ENCODE data around the gene USP6NL.
"Not testable (repeated sequence)": the region's sequence is repeated elsewhere in the genome, so short reads cannot be mapped to it uniquely, and the experiment has no call there.

Gene USP6NL

DNA sequence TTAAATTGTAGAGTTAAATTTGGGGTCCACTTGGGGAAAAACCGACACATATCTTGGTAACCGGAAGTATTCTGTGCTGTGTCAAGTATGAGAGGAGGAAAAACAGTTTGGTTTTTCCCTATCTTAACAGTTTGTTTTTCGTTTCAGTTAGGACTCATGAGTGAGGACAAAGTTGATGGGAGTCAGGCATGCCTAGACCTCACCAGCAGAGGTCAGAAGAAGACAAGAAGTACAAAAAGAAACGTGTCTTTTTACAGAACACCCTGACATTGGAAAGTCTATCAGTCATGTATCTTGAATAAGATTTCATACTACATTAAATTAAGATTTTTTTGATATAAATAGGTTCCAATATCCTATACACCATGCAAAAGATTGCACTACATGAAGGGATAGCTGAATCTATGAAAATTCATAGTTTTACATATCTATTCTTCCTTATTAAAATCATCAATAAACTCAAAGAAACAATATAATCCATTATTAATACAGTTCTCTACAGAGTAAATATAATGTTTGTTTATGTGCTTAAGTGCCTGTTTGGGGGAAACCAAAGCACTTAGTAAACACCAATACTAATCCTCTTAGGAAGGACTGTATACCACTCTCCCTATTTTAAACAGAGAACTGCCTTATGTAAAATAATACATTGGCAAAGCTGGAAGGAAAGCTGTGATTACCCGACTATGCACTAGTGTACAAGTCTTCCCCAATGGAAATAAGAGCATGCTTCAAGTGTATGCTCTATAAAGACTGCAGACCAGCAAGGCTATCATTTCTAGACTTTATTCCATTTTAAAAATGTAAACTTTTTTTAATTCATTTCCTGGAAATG, 95.6 kb downstream of the USP6NL start:
- DNase-seq (ENCODE audit: low read depth, low spot score) = peak; percentile 14

DNA sequence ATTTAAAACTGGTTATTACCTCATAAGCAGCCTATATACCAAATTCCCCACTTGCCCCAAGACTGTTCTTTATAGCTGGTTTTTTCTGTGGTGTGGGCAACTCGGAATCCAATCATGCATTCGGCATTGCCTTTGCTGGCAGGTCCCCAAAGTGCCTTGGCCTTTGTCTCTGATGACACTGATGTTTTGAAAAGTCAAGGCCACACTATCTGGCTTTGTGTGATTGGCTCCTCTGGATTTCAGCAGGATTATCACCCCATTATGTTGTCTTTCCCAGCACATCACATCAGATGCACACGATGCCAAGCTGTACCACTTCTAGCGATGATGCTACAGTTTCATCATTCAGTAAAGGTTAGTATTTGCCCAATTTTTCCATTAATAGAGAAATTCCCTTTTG, 97.7 kb downstream of the USP6NL start:
- no peak for DNase-seq (ENCODE audit: low read depth, low spot score)

DNA sequence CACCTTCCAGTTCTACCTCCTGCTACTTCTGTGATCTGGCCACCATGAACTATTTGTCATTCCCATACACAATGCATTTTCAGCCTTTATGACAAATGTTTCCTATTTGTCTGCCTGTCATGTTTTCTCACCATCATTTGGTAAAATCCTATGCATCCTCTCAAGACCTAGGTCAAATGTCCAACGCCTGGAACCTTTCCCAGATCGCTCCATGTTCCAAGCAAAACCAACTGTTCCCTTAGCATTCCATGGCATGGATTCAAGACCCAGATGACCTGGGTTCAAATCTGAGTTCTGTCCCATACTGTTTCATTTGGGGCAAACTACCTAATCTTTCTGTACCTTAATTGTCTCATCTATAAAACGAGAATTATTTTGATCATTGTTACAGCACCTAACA, 98.9 kb downstream of the USP6NL start:
- no peak for DNase-seq (ENCODE audit: low read depth, low spot score)

DNA sequence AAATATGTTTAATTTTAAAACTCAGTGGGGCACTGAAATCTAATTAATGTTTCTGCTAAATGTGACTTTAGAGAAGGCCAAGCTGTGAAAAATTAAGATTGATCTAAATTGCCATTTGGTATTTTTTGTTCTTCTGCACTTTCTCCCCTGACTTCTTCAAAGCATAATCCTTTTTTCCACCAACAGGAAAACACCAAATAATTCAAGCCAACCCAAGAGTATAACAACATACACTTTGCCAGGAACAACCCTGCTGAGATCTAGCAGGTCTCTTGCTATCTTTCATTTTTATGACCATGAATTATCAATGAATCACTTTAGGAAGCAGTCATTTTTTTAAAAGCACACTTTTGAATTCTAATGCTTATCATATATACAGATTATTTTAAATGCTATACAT, 100.1 kb downstream of the USP6NL start:
- no peak for DNase-seq (ENCODE audit: low read depth, low spot score)

DNA sequence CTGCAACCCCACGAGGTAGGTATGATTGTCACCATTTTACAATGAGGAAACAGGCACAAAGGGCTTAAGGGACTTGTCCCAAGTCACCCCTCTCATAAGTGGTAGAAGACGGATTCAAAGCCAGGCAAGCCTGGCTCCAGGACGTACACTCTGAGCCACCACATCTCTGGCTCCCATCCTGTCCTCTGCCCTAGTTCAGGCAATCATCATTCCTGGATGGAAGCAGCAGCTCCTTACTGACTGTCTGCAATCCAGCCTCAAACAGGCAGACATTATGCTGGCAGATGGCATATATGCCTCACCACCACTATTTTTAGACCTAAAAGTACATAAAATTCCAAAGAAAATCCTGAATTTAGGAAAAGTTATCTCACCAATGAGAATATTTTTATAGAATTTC, 100.7 kb downstream of the USP6NL start:
- no peak for DNase-seq (ENCODE audit: low read depth, low spot score)

DNA sequence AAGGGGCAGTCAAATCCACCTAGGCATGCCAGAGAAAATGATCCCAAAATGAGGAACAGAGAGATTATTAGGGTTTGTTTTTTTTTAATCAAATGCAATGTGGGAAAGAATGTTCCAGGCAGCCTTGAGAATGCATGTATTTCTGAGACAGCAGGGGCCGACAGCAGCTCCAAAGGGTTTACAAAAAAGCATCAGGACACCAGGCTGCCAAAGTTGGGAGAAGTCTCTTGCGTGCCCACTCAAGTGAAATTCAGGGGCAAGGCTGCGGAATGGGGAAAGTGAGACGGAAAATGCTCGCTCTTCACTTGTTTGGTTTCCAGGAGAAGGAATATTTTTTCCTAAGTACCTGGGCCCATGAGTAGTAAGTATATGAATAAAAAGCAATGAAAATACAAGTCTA, 101.2 kb downstream of the USP6NL start:
- no peak for DNase-seq (ENCODE audit: low read depth, low spot score)

DNA sequence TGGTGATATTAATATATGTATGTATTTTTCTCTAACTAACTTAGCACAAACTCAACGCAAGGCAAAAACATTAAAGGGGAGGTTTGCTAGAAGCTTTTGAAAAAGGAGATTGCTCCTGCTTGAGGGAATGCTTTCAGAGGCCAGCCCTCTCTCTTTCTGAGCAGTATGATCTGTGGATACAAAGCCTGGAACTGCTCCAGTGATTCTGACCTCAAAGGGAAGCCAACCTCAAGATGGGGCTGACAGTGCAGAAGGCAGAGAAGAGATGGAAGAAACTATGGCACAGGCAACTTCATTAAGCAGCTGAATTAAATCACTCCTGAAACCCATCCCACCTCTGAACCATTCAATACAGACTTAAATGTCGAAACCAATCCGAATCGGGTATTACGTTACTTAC, 102.4 kb downstream of the USP6NL start:
- no peak for DNase-seq (ENCODE audit: low read depth, low spot score)

DNA sequence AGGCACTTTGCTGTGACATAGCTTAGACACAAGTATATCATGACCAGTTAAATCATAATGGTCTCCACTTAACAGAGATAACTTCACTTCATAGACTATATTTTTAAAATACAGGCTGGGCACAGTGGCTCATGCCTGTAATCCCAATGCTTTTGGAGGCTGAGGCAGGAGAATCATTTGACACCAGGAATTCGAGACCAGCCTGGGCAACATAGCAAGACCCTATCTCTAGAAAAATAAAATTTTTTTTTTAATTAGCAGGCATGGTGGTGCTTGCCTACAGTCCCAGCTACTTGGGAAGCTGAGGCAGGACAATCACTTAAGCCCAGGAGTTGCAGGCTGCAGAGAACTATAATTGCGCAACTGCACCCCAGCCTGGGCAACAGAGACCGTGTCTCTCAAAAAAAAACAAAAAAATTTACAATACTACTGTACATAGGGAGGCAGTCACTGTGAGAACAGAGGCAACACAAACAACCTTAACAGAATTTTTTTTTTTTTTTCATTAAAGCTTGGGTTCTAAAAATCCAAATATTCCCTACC, 105.1 kb downstream of the USP6NL start:
- DNase-seq (ENCODE audit: low read depth, low spot score) = no peak

DNA sequence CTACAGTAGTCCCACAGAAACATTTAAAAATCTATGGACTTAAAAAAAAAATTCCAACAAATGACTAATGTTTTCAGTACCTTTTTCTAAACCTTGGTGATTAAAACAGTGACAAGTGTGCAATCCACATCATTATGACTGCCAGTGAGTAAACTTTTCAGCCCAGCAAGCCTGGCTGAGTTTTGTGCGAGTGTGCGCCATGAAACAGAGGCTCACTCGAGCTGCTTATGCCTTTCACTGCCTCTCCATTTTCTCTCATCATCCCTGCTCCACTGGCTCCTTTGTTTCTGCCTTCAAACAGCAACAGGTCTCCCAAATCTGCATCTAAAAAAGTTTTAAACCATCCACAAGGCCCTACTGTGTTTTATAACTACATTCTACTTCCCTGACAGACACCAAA, 105.8 kb downstream of the USP6NL start:
- no peak for DNase-seq (ENCODE audit: low read depth, low spot score)

DNA sequence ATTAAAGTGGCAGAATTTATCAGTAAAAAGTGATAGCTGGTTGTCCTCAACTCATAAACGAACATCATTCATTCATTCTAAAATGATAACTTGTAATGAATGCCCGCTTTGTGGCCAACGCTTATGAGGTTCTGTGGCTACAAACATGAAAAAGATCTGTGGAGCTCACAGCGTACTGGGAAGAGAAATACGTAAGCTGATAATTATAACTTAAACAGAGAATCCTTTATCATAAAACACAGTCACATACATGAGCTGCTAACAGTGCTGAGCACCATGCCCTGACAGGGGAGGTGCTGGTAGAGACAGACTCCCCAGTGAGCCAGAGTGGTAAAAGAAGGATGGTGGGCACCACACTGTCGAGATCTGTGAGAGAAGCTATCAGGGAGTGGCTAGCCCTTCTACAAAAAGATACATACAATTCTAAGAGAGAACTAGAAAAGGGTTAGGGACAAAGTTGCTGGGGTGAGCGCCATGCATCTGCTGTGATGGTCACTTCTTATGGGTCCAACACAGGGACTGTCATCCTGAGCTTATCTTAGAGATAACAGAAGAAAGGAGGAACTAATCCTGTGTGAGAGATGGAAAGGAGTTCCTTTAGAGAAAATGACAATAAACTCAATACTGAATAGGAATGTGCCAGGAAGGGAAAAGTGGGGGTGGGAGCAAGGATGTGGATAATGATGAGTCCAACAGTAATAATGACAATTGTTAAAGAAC, 106.7 kb downstream of the USP6NL start:
- no peak for DNase-seq (ENCODE audit: low read depth, low spot score)

DNA sequence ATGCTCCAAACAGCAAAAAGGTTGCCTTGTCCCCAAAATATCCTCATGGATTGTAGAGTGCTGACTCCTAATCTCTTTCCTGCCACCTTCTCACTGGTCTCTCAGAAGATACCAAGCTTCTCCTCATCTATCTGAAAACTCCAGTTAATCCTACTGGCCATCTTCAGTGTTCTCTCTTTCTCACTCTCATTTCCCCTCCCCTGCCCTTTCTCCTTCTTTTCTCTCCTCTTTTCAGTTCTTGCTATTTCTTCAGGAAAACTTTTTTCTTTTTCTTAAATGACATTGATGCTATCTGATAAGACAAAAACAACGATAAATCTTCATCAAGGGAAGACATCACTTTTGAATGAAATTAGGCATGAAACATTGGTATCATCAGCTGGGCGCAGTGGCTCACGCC, 109.8 kb downstream of the USP6NL start:
- DNase-seq (ENCODE audit: low read depth, low spot score) = no peak

DNA sequence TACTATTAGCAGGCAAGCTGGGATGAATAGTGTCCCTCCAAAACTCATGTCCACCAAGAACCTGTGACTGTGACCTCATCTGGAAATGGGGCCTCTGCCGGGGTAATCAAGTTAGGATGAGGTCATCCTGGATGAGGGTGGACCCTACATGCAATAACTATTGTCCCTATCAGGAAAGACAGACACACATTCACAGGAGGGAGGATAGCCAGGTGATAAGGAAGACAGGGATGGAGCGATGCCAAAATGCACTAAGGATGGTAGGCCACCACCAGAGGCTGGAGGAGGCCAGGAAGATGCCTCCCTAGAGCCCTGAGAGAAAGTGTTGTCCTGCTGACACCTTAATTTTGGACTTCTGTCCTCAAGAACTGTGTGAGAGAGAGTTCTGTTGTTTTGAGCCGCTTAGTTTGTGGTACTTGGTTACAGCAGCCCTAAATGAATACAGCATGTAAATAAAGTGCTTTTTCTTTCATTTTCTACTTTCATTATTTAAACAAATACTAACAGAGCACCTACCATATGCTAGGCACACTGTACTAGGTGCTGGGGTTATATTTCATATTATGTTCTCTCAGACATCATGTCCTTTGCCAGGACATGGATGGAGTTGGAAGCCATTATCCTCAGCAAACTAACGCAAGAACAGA, 111.9 kb downstream of the USP6NL start:
- no peak for DNase-seq (ENCODE audit: low read depth, low spot score)

DNA sequence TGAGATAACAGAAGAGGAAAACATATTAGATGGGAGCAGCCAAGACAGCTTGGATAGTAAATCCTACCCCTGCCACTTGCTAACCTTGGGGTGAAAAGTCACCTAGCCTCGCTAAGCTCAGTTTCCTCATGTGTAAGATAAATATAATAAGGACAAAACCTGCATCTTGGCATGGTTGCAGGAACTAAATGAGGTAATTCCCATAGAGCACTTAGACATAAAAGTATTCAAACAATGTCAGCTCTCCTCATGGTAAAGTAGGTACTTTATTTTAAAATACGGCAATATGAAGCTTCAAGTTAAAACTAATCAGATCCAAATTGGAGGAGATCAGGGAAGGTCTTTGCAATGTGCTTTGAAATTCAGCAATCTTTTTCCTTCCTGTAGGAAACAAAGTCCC, 113.1 kb downstream of the USP6NL start:
- no peak for DNase-seq (ENCODE audit: low read depth, low spot score)

DNA sequence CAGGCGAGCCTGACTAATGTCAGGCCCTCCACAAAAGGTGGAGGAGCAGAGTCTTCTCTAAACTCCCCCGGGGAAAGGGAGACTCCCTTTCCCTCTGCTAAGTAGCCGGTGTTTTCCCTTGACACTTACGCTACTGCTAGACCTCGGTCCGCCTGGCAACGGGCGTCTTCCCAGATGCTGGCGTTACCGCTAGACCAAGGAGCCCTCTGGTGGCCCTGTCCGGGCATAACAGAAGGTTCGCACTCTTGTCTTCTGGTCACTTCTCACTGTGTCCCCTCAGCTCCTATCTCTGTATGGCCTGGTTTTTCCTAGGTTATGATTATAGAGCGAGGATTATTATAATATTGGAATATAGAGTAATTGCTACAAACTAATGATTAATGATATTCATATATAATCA, 116.5 kb downstream of the USP6NL start:
- DNase-seq (ENCODE audit: low read depth, low spot score) = not testable (repeated sequence)

DNA sequence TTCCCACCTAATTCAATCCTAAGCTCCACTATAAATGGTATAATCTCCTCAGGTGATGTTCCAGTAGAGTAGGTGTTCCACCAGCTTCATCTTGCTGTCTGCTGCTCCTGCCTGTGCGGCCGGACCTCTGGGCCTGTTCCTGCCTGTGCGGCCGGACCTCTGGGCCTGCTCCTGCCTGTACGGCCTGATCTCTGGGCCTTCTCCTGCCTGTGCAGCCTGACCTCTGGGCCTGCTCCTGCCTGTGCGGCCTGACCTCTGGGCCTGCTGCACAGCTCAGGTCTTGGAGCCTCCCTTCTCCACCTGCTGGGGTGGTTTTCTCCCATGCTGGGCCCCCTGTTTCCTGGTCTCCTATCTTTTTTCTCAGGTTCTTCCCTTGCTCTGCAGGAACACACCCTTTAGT, 117.8 kb downstream of the USP6NL start:
- DNase-seq (ENCODE audit: low read depth, low spot score) = no peak

DNA sequence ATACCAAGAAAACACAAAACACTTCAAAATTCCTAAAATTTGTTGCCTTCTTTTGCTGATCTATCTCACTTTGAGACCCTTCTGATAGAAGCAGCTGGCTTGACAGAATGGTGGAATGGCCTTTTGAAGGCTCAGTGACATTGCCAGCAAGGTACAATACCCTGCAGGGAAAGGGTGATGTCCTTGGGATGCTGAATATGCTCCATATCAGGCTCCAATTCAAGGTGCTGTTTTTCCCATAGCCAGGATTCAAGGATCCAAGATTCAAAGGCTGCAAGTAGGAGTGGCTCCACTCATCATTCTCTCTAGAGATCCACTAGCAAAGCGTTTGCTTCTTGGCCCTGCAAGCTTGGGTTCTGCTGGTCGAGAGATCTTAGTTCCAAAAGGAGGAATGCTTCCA, 120.4 kb downstream of the USP6NL start:
- DNase-seq (ENCODE audit: low read depth, low spot score) = no peak

DNA sequence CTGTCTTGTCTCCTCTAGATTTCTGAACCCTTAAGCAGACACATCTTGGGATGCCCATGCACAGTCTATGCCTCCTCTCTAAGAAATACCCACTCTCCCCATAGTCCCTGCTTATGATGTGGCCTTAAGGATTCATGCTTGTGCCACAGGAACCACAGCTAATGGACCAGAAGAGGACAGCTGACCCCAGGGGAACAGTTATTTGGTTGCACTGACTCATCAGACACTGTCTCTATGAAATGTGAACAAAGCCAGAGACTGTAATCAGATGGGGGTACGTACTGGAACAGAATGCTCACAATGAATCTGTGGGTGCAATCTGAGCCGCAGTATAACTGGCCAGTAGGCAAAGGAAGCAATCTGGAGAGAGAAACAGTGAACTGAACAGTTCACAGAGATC, 121.9 kb downstream of the USP6NL start:
- DNase-seq (ENCODE audit: low read depth, low spot score) = no peak

DNA sequence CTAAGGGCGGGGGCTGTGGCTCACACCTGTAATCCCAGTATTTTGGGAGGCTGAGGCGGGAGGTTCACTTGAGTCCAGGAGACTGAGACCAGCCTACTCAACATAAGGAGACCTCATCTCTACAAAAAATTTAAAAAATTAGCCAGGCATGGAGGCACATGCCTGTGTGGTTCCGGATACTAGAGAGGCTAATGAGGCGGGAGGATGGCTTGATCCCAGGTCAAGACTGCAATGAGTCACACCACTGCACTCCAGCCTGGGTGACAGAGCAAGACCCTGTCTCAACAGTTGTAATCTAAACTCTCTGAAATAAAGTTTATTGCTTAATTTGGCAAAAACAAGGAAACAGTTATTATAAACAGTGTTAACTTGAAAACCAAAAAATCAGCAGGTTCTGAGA, 123.3 kb downstream of the USP6NL start:
- DNase-seq (ENCODE audit: low read depth, low spot score) = no peak

DNA sequence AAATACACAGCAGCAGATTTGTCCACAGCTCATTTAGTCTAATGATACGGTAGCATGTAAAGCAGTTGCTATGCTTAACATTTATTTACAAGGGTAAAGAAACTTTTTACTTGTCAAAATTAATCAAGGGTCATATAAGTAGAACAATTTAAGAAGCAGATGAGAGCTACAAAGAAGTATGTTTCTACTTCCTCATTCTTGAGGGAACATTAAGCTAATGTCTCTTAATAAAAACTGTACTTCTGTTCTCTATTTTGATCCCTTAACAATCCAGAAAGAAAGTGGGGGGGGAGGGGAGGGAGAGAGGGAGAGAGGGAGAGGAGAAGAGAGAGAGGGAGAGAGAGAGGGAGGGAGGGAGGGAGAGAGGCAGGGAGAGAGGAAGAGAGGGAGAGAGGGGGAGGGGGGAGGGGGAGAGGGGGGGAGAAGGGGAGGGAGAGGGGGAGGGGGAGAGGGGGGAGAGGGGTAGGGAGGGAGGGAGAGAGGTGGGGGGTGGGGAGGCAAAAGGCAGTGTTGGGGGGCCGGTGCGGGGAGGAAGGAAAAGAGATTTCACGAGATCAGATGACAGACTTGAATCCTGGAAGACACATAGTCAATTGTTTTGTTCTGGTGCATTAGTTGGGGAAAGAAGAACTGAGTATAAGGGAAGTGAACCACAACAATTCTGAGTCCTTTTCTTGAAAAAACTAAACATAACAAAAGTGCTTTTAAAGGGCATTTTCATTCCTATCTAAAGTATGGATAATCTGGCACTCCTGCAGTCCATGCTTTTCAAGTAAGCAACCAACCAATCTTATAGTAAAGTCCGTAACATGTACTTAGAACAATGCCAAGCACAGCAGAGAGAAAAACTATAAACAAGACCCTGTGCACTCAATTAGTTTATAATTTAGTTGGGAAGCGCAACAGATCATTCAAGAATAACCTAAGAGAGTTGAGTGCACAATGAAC, 128.0 kb downstream of the USP6NL start:
- DNase-seq (ENCODE audit: low read depth, low spot score) = no peak

DNA sequence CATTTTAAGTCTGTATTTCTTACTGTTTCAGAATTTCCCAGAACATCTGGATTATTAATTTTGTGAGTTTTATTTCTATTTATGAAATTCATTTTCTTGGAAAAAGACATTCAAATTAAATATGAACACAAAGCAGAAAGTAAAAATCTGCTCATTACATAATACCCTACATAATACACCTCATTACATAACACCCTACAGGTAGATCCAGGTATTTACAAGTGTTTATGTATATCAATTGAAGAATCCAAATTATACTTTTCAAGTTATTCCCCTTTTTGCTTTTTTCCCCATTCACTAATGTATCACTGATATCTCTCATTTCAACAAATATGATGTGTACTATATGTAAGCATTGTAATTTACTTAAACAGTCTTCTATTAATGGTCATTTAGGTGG, 129.1 kb downstream of the USP6NL start:
- DNase-seq (ENCODE audit: low read depth, low spot score) = no peak

DNA sequence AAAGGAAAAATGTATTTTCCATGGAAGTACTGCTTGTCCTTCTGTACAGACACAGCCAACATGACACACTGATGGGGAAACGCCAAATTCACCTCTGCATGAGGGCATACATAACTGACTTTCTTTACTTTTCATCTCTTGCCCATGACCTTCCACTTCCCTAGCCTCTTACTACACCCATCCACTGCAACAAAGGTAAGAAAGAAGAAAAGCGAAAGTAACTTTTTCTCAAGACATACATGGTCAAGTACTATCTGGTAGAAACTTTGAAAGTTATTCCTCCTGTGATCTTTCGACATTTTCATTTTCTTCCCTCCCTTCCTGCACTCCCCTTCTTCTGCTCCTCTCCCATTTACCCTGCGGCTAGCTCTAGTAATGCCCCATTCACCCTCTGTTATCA, 130.8 kb downstream of the USP6NL start:
- DNase-seq (ENCODE audit: low read depth, low spot score) = no peak
